Fibroblast of the aortic adventitia (primary cell): Measurements from ENCODE around the gene TBL1X. TPM values are rescaled to one million over a fixed set of nuclear protein-coding genes. Genes with fewer than 3 reads are reported as not detected.

Experiments
- DNase-seq: peaks from one replicate; pipeline ENCODE4 v3.0.0-alpha.2; 2010; ENCODE audit warnings: low read depth
- H3K4me3 ChIP-seq: 2 replicates; pipeline ENCODE4 v1.5.1; 2011; ENCODE audit warnings: low read depth, mild to moderate bottlenecking, control low read depth, low read length, moderate library complexity
- total RNA-seq: library from RNA; depleted of rRNA; stranded (reverse); fragments of >200 nt; gene quantifications from 2 replicates; pipeline ENCODE4 v1.2.3, GENCODE V29; 2012; ENCODE audit warnings: low replicate concordance
- TF ChIP-seq, protein P1 (sequence below): IDR thresholded peaks from 2 replicates; pipeline ENCODE4 v1.5.1; 2011; ENCODE audit warnings: mild to moderate bottlenecking, low read length, control low read depth, inconsistent platforms; ENCODE audit not compliant: insufficient read depth

Gene TBL1X
- total RNA-seq, 1 donor, result 15.6 TPM

DNA sequence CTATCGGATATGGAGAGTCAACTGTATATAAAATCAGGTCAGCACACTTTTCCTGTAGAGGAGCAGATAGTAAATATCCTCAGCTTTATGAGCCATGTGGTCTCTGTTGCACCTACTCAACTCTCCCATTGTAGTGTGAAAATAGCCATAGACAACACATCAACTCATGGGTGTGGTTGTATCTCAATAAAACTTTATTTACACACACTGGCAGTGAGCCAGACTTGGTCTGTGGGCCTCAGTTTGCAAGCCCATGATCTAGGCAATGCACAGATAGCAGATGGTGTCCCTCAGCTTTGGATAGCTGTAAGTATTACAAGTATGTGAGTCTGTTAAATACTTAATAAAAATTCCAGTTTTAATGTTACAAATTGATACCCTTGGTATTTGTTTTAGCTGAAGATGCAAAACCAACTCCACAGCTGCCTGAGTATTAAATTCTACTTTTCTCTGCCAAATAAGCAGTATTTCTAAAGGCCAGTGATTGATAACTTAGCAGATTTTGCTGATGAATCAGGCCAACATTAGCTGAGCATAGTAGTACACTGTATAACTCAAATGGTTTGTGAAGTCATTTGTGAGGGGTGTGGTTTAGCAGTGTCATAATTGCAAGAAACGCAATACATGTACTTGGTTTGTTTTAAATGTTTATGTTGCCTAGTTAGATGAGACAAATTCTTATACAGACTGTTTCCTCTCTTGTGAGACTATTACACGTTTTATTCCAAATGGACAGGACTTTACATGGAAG, 213.5 kb downstream of the TBL1X start:
- DNase-seq, result no peak
- TF ChIP-seq, protein P1, sequence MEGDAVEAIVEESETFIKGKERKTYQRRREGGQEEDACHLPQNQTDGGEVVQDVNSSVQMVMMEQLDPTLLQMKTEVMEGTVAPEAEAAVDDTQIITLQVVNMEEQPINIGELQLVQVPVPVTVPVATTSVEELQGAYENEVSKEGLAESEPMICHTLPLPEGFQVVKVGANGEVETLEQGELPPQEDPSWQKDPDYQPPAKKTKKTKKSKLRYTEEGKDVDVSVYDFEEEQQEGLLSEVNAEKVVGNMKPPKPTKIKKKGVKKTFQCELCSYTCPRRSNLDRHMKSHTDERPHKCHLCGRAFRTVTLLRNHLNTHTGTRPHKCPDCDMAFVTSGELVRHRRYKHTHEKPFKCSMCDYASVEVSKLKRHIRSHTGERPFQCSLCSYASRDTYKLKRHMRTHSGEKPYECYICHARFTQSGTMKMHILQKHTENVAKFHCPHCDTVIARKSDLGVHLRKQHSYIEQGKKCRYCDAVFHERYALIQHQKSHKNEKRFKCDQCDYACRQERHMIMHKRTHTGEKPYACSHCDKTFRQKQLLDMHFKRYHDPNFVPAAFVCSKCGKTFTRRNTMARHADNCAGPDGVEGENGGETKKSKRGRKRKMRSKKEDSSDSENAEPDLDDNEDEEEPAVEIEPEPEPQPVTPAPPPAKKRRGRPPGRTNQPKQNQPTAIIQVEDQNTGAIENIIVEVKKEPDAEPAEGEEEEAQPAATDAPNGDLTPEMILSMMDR, result no peak

DNA sequence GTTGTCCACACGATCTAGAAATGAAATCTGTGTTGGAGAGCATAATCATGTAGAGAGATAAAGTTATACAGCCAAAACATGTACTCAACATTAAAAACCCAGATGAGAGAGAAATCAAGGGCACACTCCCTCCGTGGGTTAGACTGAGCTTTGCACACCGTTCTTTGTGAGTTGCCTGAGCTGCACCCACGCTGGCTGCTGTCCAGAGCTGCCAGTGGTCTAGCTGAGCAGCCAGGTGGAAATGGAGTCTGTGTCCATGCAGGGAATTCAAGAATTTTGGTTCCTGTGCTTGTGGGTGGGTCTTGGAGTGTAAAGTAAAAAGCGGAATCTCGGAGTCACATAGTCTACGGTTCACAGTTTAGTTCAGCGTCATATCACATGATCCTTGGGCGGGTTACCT, 216.2 kb downstream of the TBL1X start:
- no peak overlapping the region for H3K4me3 ChIP-seq
- DNase-seq, result no peak
- TF ChIP-seq, protein P1, result no peak

More for the DNA sequence above, 213.5 kb downstream of the TBL1X start:
- H3K4me3 ChIP-seq, result no peak overlapping the region

DNA sequence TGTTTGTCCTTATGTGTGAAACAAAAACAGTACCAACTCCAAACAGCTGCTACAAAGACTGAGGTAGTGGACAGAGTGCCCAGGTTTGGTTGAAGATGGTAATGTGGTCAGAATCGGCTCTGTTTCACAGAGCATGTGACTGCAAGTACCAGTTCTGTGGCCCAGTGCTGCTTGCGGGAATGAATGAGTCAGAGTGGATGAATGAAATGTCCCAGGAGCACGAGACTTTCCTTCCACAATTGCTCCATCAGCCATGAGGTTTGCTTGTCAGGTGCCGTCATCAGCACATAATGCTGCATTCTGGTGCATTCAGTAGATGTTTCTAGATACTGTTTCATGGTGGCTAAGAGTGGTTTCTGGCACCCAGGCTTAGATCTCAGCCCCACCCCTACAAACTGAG, 216.6 kb downstream of the TBL1X start:
- DNase-seq, result peak; percentile 11
- TF ChIP-seq, protein P1, result no peak
- no peak overlapping the region for H3K4me3 ChIP-seq

DNA sequence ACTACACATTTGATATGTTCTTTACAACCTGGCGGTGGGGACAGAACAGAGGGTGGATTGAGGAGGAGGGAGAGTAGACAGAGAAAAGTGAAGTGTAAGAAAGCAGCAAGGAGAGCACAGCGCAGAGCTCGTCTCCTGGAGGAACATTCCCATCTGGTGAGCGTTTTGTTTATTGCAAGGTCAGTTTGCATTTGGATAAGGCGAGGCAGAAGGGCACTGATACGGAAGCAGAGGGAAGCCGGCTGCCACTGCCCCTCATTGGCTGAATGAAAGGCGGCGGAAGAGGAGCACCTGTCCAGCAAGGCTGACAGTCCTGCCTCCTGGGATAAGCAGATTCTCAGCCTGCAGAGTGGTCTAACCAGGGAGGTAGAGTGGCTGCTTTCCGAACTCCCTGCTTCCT, 217.6 kb downstream of the TBL1X start:
- TF ChIP-seq, protein P1, result peak; percentile 24
- no peak overlapping the region for H3K4me3 ChIP-seq
- DNase-seq, result peak; percentile 42

DNA sequence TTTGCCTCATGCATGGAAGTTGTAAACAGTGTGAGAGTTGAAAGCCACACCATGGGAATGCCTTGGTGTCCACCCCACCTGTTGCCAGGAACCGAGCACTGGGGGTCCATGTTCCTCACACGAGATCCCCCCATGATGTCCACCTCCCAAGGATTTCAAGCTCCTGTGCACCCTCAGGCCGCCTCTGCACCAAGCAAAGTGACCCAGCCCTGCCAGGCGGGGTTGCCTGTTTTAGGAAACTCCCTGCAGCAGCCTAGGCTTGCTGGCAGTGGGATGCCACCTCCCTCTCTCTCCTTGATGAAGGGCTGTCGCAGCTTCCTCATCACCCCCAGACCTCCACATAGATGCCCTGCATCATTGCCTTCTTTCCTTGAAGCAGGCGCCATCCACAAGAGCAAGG, 218.0 kb downstream of the TBL1X start:
- no peak for DNase-seq
- TF ChIP-seq, protein P1, result no peak
- H3K4me3 ChIP-seq, result no peak overlapping the region

DNA sequence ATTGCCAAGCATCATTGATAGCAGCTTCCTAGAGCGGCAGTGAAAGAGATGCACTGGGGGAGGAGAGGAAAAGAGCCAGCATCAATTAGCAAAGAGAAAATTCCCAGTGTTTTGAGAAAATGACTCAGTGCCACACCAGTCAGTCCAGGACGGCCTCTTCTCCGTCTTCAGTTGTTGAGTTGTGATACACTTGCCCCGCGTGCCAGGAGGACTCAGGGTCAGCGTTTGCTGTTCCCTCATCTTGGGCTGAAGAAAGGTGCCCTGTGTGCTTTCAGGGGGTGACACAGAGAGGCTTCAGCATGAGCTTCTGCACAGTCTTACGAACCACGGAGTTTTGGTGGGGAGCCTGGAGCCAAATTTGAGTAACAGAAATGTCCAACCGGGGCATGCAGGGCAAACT, 218.5 kb downstream of the TBL1X start:
- no peak for DNase-seq
- H3K4me3 ChIP-seq, result no peak overlapping the region
- TF ChIP-seq, protein P1, result no peak

DNA sequence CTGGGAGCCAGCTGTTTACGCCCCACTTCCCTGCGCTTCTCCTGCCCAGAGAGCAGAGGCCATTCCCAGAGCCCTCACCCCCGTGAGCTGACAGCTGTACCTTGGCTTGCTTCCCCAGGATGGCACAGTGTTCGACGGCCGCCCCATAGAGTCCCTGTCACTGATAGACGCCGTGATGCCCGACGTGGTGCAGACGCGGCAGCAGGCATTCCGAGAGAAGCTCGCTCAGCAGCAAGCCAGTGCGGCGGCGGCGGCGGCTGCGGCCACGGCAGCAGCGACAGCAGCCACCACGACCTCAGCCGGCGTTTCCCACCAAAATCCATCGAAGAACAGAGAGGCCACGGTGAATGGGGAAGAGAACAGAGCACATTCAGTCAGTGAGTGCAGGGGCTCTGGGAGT, 223.0 kb downstream of the TBL1X start:
- TF ChIP-seq, protein P1, result no peak
- no peak overlapping the region for H3K4me3 ChIP-seq
- no peak for DNase-seq
